HG03460 (cell line): Measurements from ENCODE around the gene C1QTNF6.

ENCODE experiments used
- ATAC-seq: cut with Tn5 transposase; IDR thresholded peaks from one replicate; pipeline ENCODE4 v1.9.1; 2021; ENCODE audit not compliant: unreplicated experiment

C1QTNF6 gene

GRCh38 chr22:37146507-37147180, 41.4 kb downstream of the C1QTNF6 start:
- ATAC-seq, result no peak

GRCh38 chr22:37146051-37146385, 42.0 kb downstream of the C1QTNF6 start:
- no peak for ATAC-seq

GRCh38 chr22:37145180-37146050, 42.6 kb downstream of the C1QTNF6 start:
- no peak for ATAC-seq

GRCh38 chr22:37144180-37144554, 43.9 kb downstream of the C1QTNF6 start:
- ATAC-seq, result no peak

GRCh38 chr22:37141971-37142370, 46.1 kb downstream of the C1QTNF6 start:
- no peak for ATAC-seq

GRCh38 chr22:37141476-37141875, 46.6 kb downstream of the C1QTNF6 start:
- no peak for ATAC-seq

GRCh38 chr22:37140686-37141323, 47.2 kb downstream of the C1QTNF6 start:
- ATAC-seq, result no peak

- ATAC-seq, result no peak
Measured at GRCh38 chr22:37139762-37140161, 48.3 kb downstream of the C1QTNF6 start.

GRCh38 chr22:37138849-37139561, 49.0 kb downstream of the C1QTNF6 start:
- ATAC-seq, result no peak

GRCh38 chr22:37137903-37138665, 50.0 kb downstream of the C1QTNF6 start:
- no peak for ATAC-seq

- ATAC-seq, result no peak
Measured at GRCh38 chr22:37137131-37137530, 50.9 kb downstream of the C1QTNF6 start.

GRCh38 chr22:37135023-37135422, 53.0 kb downstream of the C1QTNF6 start:
- no peak for ATAC-seq

- no peak for ATAC-seq
Measured at GRCh38 chr22:37133304-37134018, 54.6 kb downstream of the C1QTNF6 start.

GRCh38 chr22:37132773-37133172, 55.3 kb downstream of the C1QTNF6 start:
- no peak for ATAC-seq
